Stimulated activated CD4-positive, alpha-beta T cell treated with anti-CD3 and anti-CD28 coated beads, Interleukin-15, amount 100 ng/mL, for 1 hour (primary cell): ENCODE data around the gene BCCIP.

Experiments
- DNase-seq, 2 donors: peaks; one replicate each; pipeline ENCODE4 v3.0.0-alpha.2; 2020; ENCODE audit warnings: low read depth in 1 of 2, low spot score in 1 of 2

Gene BCCIP

DNA sequence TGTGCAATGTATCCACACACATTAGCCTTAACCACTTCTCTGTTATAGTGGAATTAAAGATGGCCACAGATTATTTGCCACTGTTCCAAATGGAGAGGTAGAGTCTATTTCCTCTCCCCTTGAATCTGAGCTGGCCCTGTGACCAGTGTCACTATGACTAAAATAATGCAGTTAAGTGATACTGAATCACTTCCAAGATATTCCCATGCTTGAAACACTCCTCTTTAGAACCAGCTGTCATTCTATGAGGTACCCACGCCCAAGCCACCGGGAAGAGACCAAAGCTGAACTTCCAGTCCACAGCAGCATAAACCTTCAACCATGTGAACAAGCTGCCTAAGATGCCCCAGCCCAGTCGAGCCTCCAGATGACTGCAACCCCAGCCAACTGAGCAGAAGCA, 59.9 kb downstream of the BCCIP start:
- DNase-seq = no peak
